H1 (cell line): Measurements from ENCODE around the gene MSANTD4.

Experiments
- SP1 ChIP-seq: IDR thresholded peaks from 2 replicates; pipeline ENCODE4 v1.6.1; 2011; ENCODE audit warnings: low read depth, low read length
- TF ChIP-seq, protein P1 (sequence below), 3 experiments: IDR thresholded peaks; 1 replicate in 2 of 3; 2 replicates in 1 of 3; pipeline versions ENCODE4 v1.5.1 to v1.6.1; 2011; ENCODE audit warnings: low read length in 3 of 3, mild to moderate bottlenecking in 3 of 3, inconsistent platforms in 2 of 3, low read depth in 1 of 3, moderate library complexity in 1 of 3; ENCODE audit not compliant: insufficient read depth in 1 of 3; ENCODE audit errors: control extremely low read depth in 1 of 3

GRCh38 chr11:105975128-105975527, 46.9 kb downstream of the MSANTD4 start:
- TF ChIP-seq SP1, result no peak
- TF ChIP-seq, protein P1, sequence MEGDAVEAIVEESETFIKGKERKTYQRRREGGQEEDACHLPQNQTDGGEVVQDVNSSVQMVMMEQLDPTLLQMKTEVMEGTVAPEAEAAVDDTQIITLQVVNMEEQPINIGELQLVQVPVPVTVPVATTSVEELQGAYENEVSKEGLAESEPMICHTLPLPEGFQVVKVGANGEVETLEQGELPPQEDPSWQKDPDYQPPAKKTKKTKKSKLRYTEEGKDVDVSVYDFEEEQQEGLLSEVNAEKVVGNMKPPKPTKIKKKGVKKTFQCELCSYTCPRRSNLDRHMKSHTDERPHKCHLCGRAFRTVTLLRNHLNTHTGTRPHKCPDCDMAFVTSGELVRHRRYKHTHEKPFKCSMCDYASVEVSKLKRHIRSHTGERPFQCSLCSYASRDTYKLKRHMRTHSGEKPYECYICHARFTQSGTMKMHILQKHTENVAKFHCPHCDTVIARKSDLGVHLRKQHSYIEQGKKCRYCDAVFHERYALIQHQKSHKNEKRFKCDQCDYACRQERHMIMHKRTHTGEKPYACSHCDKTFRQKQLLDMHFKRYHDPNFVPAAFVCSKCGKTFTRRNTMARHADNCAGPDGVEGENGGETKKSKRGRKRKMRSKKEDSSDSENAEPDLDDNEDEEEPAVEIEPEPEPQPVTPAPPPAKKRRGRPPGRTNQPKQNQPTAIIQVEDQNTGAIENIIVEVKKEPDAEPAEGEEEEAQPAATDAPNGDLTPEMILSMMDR (IDR thresholded peaks at IDR 0.05; ENCODE audit: control extremely low read depth in 1 of 3, insufficient read depth in 1 of 3, low read depth in 1 of 3, low read length in 3 of 3), result no peak
